Activated naive CD4-positive, alpha-beta T cell treated with anti-CD3 and anti-CD28 coated beads, Interleukin-2, amount 10 ng/mL, durations not matched to agents 5 hours and 36 hours (primary cell): ENCODE data around the gene DSTN. TPM values are rescaled to one million over a fixed set of nuclear protein-coding genes. Genes with fewer than 3 reads are reported as not detected.

ENCODE experiments used
- total RNA-seq, 2 experiments: library from RNA; stranded (reverse); gene quantifications; one replicate each; pipeline ENCODE4 v1.2.3, GENCODE V29; 2021

Gene DSTN
- total RNA-seq = 10 to 100 TPM; 67.5 to 71.2 TPM

DNA sequence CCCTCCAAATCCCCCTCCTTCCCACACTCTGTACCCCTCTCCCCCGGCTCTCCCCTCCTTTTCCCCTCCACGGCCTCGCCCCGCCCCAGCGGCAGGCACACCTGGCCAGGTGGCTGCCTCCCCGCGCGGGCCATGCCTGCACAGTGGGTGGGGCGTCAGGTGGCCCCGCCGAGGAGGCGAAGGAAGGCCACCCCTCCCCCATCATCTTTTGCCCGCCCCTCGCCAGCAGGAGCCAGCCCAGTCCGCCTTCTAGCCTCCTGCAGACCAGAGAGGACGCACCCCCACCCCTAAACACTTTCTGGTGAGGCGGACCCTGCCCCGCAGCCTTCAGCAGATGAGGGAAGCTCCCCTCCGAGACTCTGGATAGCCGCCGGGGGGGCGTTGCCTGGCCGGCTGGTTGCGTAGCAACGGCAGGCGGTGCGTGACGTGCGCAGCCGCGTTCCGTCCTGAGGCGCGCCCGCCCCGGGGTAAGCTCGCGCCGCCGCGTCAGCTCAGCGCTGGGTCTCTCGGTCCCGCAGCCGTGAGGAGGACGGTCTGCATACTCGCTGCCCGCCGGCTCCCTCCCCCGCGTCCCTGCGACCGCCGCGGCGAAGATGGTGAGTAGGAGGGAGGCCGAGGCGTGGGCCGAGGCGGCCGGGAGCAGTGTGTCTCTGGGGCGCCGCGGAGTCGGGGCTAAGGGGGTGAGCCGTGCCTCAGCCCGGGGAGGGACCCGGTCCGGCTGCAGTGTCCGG lies at the start of gene DSTN:
TSS of gene DSTN (plus strand) at position 460 of the 731 bp plus-strand sequence. CDS start at position 594, 134 bp downstream.

GRCh38 chr20:17530716-17531664 lies 38.9 kb upstream of the DSTN start, which contains the start of gene BFSP1:
BFSP1 (minus strand) TSS chr20:17531379; CDS start chr20:17531329, 50 bp downstream.

Other genes with a start within 250 kb of the DSTN start
- gene BFSP1, start 38.7 kb upstream of the DSTN start, total RNA-seq = 1 to 10 TPM in 1 of 2 experiments, under 1 TPM in 1; 0.53 to 1.1 TPM
- 10 to 100 TPM; 51.7 to 53.4 TPM for gene RRBP1, start 112.2 kb downstream of the DSTN start, total RNA-seq
- gene BANF2, start 129.9 kb downstream of the DSTN start, total RNA-seq = not detected